GM10266 (cell line): ENCODE measurements around the gene CAMKK2.

Source experiments
- DNase-seq: peaks from one replicate; pipeline ENCODE4 v3.0.0; 2012; ENCODE audit errors: extremely low spot score
- CTCF ChIP-seq: IDR thresholded peaks from 2 replicates; pipeline ENCODE4 v1.5.1; 2012; ENCODE audit warnings: mild to moderate bottlenecking, low read depth; ENCODE audit not compliant: control insufficient read depth, insufficient read depth; ENCODE audit errors: missing control alignments

The CAMKK2 gene

GRCh38 chr12:121222847-121223246 lies 73.7 kb downstream of the CAMKK2 start:
- DNase-seq = no peak
- no peak for TF ChIP-seq CTCF

DNA sequence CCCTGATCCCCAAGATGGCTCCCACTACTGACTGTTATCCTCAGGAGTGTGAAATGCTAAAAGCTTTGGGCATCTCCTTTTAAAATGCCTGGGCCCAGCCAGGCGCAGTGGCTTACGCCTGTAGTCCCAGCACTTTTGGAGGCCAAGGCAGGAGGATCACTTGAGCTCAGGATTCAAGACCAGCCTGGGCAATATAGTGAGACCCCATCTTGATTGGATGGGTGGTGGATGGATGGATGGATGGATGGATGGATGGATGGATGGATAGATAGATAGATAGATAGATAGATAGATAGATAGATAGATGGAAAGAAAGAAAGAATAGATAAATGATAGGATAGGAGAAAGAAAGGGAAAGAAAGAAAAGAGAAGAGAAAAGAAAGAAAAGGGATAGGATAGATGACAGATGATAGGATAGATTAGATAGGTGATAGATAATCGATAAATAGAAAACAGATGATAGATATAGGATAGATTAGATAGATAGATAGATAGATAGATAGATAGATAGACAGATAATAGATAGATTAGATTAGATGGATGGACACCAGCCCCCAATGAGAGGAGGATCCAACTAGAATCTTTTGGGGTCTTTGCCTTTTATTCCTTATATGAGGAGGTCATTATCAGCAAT lies 77.0 kb downstream of the CAMKK2 start:
- no peak for DNase-seq
- TF ChIP-seq CTCF = no peak

GRCh38 chr12:121218588-121219352 lies 77.7 kb downstream of the CAMKK2 start:
- no peak for DNase-seq
- no peak for TF ChIP-seq CTCF

- no peak for TF ChIP-seq CTCF
- no peak for DNase-seq
These were observed 78.7 kb downstream of the CAMKK2 start for GRCh38 chr12:121217761-121218160.

GRCh38 chr12:121217063-121217462 lies 79.4 kb downstream of the CAMKK2 start:
- DNase-seq = no peak
- no peak for TF ChIP-seq CTCF

DNA sequence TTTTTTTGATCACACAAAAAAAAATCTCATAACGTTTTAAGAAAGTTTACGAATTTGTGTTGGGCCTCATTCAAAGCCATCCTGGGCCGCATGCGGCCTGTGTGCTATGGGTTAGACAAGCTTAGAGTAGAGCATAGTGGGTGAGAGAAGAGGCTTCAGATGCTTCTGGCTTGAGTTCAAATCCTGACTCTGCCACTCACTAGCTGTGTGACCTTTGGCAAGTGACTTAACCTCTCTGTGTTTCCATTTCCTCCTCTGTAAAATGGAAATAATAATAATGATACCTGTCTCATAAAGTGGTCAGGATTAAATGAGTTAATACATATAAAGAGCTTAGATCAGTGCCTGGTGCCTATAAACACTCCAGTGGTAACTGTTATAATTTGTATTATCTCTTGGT lies 80.4 kb downstream of the CAMKK2 start:
- no peak for TF ChIP-seq CTCF
- no peak for DNase-seq

DNA sequence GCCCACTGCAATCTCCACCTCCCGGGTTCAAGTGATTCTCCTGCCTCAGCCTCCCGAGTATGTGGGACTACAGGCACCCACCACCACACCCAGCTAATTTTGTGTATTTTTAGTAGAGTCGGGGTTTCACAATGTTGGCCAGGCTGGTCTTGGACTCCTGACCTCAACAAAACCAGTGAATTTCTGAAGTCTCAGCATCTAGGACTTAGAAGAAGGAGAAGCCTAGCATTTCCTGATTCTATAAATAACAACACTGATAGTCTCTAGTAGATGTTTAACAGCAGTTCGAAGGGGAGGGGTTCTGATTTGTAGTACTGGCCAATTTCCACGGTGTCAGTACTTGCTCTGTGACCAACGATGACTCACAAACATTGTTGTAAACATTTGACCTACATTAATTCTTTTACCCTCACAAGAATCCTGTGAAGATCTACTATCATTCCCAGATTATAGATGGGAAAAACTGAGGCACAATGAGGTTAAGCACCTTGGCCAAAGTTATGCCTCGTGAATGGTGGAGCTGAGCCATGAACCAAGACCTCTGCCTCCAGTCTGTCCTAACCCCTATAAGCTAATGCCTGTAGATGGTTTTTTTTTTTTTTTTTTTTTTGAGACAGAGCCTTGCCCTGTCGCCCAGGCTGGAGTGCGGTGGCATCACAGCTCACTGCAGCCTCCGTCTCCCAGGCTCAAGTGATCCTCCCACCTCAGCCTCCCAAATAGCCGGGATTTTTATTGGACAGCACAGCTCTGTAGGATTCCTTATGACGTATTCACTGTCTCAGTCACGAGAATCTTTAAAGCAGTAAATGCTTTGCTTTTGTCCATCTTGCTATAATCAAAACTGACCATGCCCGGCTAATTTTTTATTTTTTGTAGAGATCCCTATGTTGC lies 81.4 kb downstream of the CAMKK2 start:
- DNase-seq = no peak
- TF ChIP-seq CTCF = no peak
